Suprapubic skin (tissue), 4 donors: ENCODE measurements around the gene DDT. TPM values are rescaled to one million over a fixed set of nuclear protein-coding genes. Genes with fewer than 3 reads are reported as not detected.
A peak's percentile ranks its signal among the peaks of the same experiment; 100 is the strongest.
"Not testable (repeated sequence)": the region's sequence is repeated elsewhere in the genome, so short reads cannot be mapped to it uniquely, and the experiment has no call there.

ENCODE experiments used
- DNase-seq, 2 donors: peaks; one replicate each; pipeline ENCODE4 v3.0.0-alpha.2; 2019; ENCODE audit warnings: low spot score in 2 of 2
- H3K27ac ChIP-seq: fragments of 200-600 bp; sonication (generic); one replicate; pipeline ENCODE4 v1.5.1; 2019
- H3K27me3 ChIP-seq: fragments of 200-600 bp; sonication (generic); one replicate; pipeline ENCODE4 v1.5.1; 2019
- H3K36me3 ChIP-seq: fragments of 200-600 bp; sonication (generic); one replicate; pipeline ENCODE4 v1.5.1; 2019
- H3K4me1 ChIP-seq: fragments of 200-600 bp; sonication (generic); one replicate; pipeline ENCODE4 v1.5.1; 2019
- H3K4me3 ChIP-seq: fragments of 200-600 bp; sonication (generic); one replicate; pipeline ENCODE4 v1.5.1; 2019; ENCODE audit warnings: mild to moderate bottlenecking
- H3K9me3 ChIP-seq: fragments of 200-600 bp; sonication (generic); one replicate; pipeline ENCODE4 v1.5.1; 2019
- EP300 ChIP-seq: sonication (generic); formaldehyde crosslinking; IDR thresholded peaks from one replicate; pipeline ENCODE4 v1.6.1; 2017; ENCODE audit warnings: antibody characterized with exemption
- POLR2A ChIP-seq, 2 donors: fragments of 450-650 bp; IDR thresholded peaks; one replicate each; pipeline ENCODE4 v1.6.1; 2017; ENCODE audit warnings: antibody characterized with exemption in 2 of 2, mild to moderate bottlenecking in 2 of 2, moderate library complexity in 2 of 2
- POLR2AphosphoS5 ChIP-seq, 3 donors: sonication (generic); formaldehyde crosslinking; IDR thresholded peaks; one replicate each; pipeline ENCODE4 v1.6.1; 2017; ENCODE audit warnings: antibody characterized with exemption in 3 of 3
- WGBS: methylation state at CpG from one replicate; pipeline ENCODE4 v1.1.5; 2018; 5-methylcytosine and 5-hydroxymethylcytosine counted together
- total RNA-seq, 4 donors: library from RNA; depleted of rRNA; stranded (reverse); fragments of >200 nt; gene quantifications; one replicate each; pipeline ENCODE4 v1.1.0, GENCODE V29; 2016
- TF ChIP-seq, protein P1 (sequence below), 2 donors: fragments of 200-600 bp in 1 of 2; fragments of 450-650 bp in 1 of 2; sonication (generic) in 1 of 2; IDR thresholded peaks; one replicate each; pipeline ENCODE4 v1.5.1; 2016 to 2019; ENCODE audit warnings: antibody characterized with exemption in 2 of 2, mild to moderate bottlenecking in 1 of 2, moderate library complexity in 1 of 2

The DDT gene
- total RNA-seq, 4 donors from 2014 or later, result 103 to 171 (median 130) TPM

GRCh38 chr22:24001314-24001713, 27.1 kb upstream of the DDT start:
- Histone ChIP-seq H3K36me3 (no peaks in the 10 kb centered on the region), H3K9me3 (no peaks in the 10 kb centered on the region), H3K4me3 (no peak overlapping the region), H3K27ac (no peak overlapping the region), H3K27me3 (no peaks in the 10 kb centered on the region), H3K4me1 (no peaks in the 10 kb centered on the region)
- 87% methylated on average over 9 of the region's 9 CpGs for WGBS
- TF ChIP-seq, protein P1, sequence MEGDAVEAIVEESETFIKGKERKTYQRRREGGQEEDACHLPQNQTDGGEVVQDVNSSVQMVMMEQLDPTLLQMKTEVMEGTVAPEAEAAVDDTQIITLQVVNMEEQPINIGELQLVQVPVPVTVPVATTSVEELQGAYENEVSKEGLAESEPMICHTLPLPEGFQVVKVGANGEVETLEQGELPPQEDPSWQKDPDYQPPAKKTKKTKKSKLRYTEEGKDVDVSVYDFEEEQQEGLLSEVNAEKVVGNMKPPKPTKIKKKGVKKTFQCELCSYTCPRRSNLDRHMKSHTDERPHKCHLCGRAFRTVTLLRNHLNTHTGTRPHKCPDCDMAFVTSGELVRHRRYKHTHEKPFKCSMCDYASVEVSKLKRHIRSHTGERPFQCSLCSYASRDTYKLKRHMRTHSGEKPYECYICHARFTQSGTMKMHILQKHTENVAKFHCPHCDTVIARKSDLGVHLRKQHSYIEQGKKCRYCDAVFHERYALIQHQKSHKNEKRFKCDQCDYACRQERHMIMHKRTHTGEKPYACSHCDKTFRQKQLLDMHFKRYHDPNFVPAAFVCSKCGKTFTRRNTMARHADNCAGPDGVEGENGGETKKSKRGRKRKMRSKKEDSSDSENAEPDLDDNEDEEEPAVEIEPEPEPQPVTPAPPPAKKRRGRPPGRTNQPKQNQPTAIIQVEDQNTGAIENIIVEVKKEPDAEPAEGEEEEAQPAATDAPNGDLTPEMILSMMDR (IDR thresholded peaks at IDR 0.05), result peak in 1 of 2 donors; percentile 5
- TF ChIP-seq EP300, result no peak
- no peak for DNase-seq

DNA sequence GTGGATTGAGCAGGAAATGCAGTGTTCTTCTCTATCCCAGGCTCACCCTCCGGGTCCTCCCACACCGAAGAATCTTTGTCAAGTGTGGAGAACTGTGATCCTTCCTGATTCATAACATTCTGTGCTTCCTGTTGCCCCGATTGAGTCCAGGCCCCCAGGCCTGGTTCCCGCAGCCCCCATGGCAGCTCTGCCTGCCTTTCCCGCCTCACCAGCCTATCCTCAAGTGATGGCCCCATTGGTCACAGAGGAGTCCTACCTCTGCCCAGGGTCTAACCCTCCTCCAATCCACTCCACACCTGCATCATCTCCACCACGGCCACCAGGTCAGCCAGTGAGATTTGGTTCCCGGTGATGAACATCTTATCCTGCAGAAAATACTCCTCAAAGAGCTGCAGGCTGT, 25.5 kb upstream of the DDT start:
- not testable (repeated sequence) for H3K27ac ChIP-seq, H3K4me3 ChIP-seq, H3K36me3 ChIP-seq, H3K27me3 ChIP-seq, H3K9me3 ChIP-seq, H3K4me1 ChIP-seq, DNase-seq
- WGBS, result 83% methylated on average over 7 of the region's 7 CpGs

DNA sequence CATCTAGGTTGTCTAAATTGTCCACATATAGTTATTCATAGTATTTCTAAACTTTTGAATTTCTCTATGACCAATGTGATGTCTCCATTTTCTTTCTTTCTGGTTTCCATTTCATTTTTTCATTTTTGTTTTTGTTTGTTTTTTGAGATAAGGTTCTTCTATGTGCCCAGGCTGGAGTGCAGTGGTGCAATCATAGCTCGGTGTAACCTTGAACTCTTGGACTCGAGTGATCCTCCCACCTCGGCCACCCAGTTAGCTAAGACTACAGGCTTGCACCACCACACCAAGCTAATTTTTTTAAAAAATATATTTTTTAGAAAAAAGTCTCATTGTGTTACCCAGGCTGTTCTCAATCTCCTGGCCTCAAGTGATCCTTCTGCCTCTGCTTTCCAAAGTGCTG, 22.9 kb upstream of the DDT start:
- Histone ChIP-seq H3K36me3 (no peaks in the 10 kb centered on the region), H3K9me3 (no peaks in the 10 kb centered on the region), H3K27ac (no peak overlapping the region), H3K4me3 (no peak overlapping the region), H3K27me3 (no peaks in the 10 kb centered on the region), H3K4me1 (no peaks in the 10 kb centered on the region)
- no peak for DNase-seq
- TF ChIP-seq POLR2AphosphoS5 (IDR thresholded peaks at IDR 0.05), result no peak
- TF ChIP-seq EP300, result no peak
- TF ChIP-seq, protein P1 (IDR thresholded peaks at IDR 0.05), result no peak
- no peak for TF ChIP-seq POLR2A (IDR thresholded peaks at IDR 0.05)
- 92% methylated on average over 3 of the region's 3 CpGs for WGBS

DNA sequence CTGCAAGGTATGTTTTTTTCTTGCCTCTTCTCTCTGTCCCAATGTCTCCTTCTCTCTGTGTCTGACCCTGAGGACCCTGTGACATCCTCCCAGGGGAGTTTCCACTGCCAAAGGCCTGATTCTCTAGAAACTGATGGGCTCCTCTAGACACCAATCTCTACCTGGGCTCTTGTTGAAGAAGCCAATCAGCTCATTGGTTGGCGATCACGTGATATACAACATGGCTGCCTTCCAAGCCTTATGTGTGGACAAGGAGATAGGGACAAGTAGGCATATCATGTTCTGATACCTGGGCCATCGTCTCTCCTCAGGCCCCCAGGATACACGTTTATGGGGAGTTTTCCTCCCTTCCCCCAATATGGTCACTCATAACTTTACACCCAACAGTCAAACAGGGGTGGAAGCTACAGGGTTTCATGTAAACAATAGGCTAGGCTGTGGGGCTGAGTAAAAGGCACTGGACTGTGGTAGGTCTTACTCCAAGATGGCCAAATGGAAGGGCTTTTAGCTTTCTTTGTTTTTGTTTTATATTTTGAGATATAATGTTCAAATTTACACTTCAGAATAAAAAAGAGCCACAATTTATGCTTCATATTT, 19.4 kb upstream of the DDT start:
- H3K9me3 ChIP-seq, H3K27me3 ChIP-seq, H3K4me3 ChIP-seq, H3K4me1 ChIP-seq, DNase-seq, H3K27ac ChIP-seq, H3K36me3 ChIP-seq: not testable (repeated sequence)
- 66% methylated on average over 4 of the region's 4 CpGs for WGBS

GRCh38 chr22:23993080-23993479, 18.8 kb upstream of the DDT start:
- WGBS, result 84% methylated on average over 2 of the region's 2 CpGs
- not testable (repeated sequence) for DNase-seq, H3K4me1 ChIP-seq, H3K4me3 ChIP-seq, H3K9me3 ChIP-seq, H3K27me3 ChIP-seq, H3K27ac ChIP-seq, H3K36me3 ChIP-seq

DNA sequence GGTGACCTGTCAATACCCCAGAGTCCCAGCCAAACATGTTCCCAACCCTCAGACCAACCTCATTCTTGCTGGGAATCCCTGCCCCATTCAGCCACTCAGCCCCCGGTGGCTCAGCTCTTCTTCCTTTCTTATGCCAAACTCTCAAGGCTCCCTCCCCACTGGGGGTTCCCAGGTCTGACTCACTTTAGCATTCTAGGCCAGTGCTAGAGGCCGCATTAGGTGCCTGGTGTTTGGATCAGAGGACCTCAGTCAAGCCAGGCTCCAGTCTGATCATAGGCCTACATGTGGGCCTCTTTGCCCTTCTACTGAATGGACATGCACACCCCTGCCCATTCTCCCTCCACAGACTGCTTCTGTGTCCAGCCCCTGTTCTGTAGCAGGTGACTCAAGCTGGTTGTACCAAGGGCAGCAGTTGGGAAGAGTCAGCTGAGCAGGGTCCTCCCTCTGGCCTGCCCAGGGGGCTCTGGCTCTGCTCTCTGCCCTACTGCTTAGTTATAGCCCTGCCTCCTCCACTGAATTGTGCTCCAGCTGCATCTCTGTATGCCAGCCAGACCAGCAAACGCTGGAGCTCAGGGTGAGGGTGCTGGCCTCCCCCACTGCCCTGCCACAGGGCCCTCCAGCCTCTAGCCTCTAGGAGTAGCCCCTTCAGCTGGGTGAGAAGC, 15.5 kb upstream of the DDT start:
- not testable (repeated sequence) for H3K36me3 ChIP-seq, H3K9me3 ChIP-seq, H3K27ac ChIP-seq, H3K4me1 ChIP-seq, DNase-seq, H3K27me3 ChIP-seq, H3K4me3 ChIP-seq
- 77% methylated on average over 2 of the region's 3 CpGs for WGBS

GRCh38 chr22:23986538-23987178, 12.4 kb upstream of the DDT start:
- H3K27me3 ChIP-seq, H3K4me1 ChIP-seq, H3K4me3 ChIP-seq, H3K9me3 ChIP-seq, H3K36me3 ChIP-seq, DNase-seq, H3K27ac ChIP-seq: not testable (repeated sequence)
- 70% methylated on average over 4 of the region's 4 CpGs for WGBS

GRCh38 chr22:23986089-23986488, 11.8 kb upstream of the DDT start:
- H3K9me3 ChIP-seq, H3K27ac ChIP-seq, H3K27me3 ChIP-seq, H3K36me3 ChIP-seq, H3K4me3 ChIP-seq, H3K4me1 ChIP-seq, DNase-seq: not testable (repeated sequence)
- WGBS, result 86% methylated on average over 8 of the region's 8 CpGs
